Gastroesophageal sphincter (tissue), 3 donors: ENCODE results near the gene INHBE.

Source experiments
- POLR2A ChIP-seq, 2 donors: fragments of 450-650 bp; IDR thresholded peaks; one replicate each; pipeline ENCODE4 v1.6.1; 2017; ENCODE audit warnings: antibody characterized with exemption in 2 of 2, mild to moderate bottlenecking in 2 of 2, moderate library complexity in 1 of 2
- POLR2AphosphoS5 ChIP-seq: sonication (generic); formaldehyde crosslinking; IDR thresholded peaks from one replicate; pipeline ENCODE4 v1.6.1; 2017; ENCODE audit warnings: antibody characterized with exemption
- TF ChIP-seq, protein P1 (sequence below), 4 experiments: fragments of 200-600 bp in 2 of 4; fragments of 450-650 bp in 2 of 4; sonication (generic) in 1 of 4; IDR thresholded peaks; one replicate each; pipeline ENCODE4 v1.5.1; 2017 to 2019; ENCODE audit warnings: antibody characterized with exemption in 4 of 4, mild to moderate bottlenecking in 2 of 4, moderate library complexity in 2 of 4

DNA sequence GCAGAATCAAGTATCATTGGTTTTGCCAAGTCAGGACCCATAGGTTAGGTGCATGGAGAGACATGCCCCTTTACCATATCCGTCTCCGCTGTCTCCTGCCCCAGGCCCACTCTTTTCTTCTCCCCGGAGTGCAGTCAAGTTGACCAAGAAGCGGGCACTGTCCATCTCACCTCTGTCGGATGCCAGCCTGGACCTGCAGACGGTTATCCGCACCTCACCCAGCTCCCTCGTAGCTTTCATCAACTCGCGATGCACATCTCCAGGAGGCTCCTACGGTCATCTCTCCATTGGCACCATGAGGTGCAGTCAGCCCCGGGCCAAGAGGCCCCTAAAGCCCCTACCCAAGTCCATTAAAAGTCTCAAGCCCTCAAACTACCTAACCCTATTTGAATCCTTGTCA, 9.5 kb downstream of the INHBE start:
- TF ChIP-seq, protein P1, sequence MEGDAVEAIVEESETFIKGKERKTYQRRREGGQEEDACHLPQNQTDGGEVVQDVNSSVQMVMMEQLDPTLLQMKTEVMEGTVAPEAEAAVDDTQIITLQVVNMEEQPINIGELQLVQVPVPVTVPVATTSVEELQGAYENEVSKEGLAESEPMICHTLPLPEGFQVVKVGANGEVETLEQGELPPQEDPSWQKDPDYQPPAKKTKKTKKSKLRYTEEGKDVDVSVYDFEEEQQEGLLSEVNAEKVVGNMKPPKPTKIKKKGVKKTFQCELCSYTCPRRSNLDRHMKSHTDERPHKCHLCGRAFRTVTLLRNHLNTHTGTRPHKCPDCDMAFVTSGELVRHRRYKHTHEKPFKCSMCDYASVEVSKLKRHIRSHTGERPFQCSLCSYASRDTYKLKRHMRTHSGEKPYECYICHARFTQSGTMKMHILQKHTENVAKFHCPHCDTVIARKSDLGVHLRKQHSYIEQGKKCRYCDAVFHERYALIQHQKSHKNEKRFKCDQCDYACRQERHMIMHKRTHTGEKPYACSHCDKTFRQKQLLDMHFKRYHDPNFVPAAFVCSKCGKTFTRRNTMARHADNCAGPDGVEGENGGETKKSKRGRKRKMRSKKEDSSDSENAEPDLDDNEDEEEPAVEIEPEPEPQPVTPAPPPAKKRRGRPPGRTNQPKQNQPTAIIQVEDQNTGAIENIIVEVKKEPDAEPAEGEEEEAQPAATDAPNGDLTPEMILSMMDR (IDR thresholded peaks at IDR 0.05) = no peak
- TF ChIP-seq POLR2A (IDR thresholded peaks at IDR 0.05) (no peak), POLR2AphosphoS5 (no peak)
